Right lobe of liver (tissue), 4 donors: ENCODE measurements around the gene IL17REL.

ENCODE experiments used
- POLR2A ChIP-seq: fragments of 450-650 bp; IDR thresholded peaks from one replicate; pipeline ENCODE4 v1.6.1; 2017; ENCODE audit warnings: antibody characterized with exemption, mild to moderate bottlenecking
- TF ChIP-seq, protein P1 (sequence below), 4 donors: fragments of 200-600 bp in 3 of 4; fragments of 450-650 bp in 1 of 4; IDR thresholded peaks; one replicate each; pipeline versions ENCODE4 v1.5.1 to v1.8.0; 2016 to 2022; ENCODE audit warnings: antibody characterized with exemption in 4 of 4, mild to moderate bottlenecking in 2 of 4
- donor health status: DM: no; HTN: no; CAD: no.
- donor health status: DM: no; HTN: no; CAD: no.
- donor health status: DM: no; HTN: yes; CAD: no.

DNA sequence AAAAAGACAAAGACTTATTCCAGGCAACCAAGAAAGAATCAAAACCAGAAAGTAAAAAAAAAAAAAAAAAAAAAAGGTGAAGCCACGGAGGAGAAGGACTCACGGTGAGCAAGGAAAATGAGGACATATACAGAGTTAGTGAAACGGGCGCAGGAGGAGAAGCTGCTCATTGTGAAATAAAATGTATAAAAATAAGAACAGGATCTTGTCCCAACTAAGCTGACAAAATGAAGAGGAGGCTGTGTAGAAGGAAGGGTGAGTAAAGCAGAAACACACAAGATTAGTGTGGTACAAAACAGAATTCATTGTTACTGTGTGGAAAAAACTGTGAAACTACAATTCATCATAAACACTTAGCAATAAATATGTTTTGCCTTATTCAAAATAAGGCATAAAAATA is 7.6 kb downstream of the IL17REL start:
- TF ChIP-seq, protein P1, sequence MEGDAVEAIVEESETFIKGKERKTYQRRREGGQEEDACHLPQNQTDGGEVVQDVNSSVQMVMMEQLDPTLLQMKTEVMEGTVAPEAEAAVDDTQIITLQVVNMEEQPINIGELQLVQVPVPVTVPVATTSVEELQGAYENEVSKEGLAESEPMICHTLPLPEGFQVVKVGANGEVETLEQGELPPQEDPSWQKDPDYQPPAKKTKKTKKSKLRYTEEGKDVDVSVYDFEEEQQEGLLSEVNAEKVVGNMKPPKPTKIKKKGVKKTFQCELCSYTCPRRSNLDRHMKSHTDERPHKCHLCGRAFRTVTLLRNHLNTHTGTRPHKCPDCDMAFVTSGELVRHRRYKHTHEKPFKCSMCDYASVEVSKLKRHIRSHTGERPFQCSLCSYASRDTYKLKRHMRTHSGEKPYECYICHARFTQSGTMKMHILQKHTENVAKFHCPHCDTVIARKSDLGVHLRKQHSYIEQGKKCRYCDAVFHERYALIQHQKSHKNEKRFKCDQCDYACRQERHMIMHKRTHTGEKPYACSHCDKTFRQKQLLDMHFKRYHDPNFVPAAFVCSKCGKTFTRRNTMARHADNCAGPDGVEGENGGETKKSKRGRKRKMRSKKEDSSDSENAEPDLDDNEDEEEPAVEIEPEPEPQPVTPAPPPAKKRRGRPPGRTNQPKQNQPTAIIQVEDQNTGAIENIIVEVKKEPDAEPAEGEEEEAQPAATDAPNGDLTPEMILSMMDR (IDR thresholded peaks at IDR 0.05) = no peak
- TF ChIP-seq POLR2A = no peak
